ENCODE results near the gene RSPO3.

- no peak for TF ChIP-seq CTCF (IDR thresholded peaks at IDR 0.05; ENCODE audit: low read depth, low read length, poor library complexity, severe bottlenecking)
- TF ChIP-seq EZH2phosphoT487 (IDR thresholded peaks at IDR 0.05; ENCODE audit: borderline replicate concordance, low read length) = no peak
Measured at GRCh38 chr6:127094791-127095190, 23.7 kb upstream of the RSPO3 start.

Data from DOHH2 (cell line).